HEK293T (cell line): Measurements from ENCODE around the gene EIF3L.

Experiments
- BHLHE40 ChIP-seq: fragments of 450-650 bp; IDR thresholded peaks from 2 replicates; pipeline ENCODE4 v1.6.1; 2016; ENCODE audit warnings: mild to moderate bottlenecking, moderate library complexity, borderline replicate concordance
- ELF4 ChIP-seq: fragments of 450-650 bp; IDR thresholded peaks from 2 replicates; pipeline ENCODE4 v1.6.1; 2017; ENCODE audit warnings: antibody characterized with exemption
- FOXA1 ChIP-seq: fragments of 450-650 bp; IDR thresholded peaks from 2 replicates; pipeline ENCODE4 v1.6.1; 2016; ENCODE audit warnings: mild to moderate bottlenecking
- FOXK2 ChIP-seq: fragments of 450-650 bp; IDR thresholded peaks from 2 replicates; pipeline ENCODE4 v1.6.1; 2016; ENCODE audit warnings: mild to moderate bottlenecking
- FOXM1 ChIP-seq: fragments of 450-650 bp; IDR thresholded peaks from 2 replicates; pipeline ENCODE4 v1.6.1; 2017; ENCODE audit warnings: mild to moderate bottlenecking, borderline replicate concordance
- HDGF ChIP-seq: fragments of 450-650 bp; IDR thresholded peaks from 2 replicates; pipeline ENCODE4 v1.6.1; 2017; ENCODE audit warnings: antibody characterized with exemption, borderline replicate concordance
- LEF1 ChIP-seq: fragments of 450-650 bp; IDR thresholded peaks from 2 replicates; pipeline ENCODE4 v1.6.1; 2017; ENCODE audit warnings: mild to moderate bottlenecking, borderline replicate concordance
- SP1 ChIP-seq: fragments of 450-650 bp; IDR thresholded peaks from 2 replicates; pipeline ENCODE4 v1.6.1; 2017
- SUZ12 ChIP-seq: fragments of 450-650 bp; IDR thresholded peaks from 2 replicates; pipeline ENCODE4 v1.6.1; 2016; ENCODE audit warnings: mild to moderate bottlenecking
- ZNF384 ChIP-seq: fragments of 450-650 bp; IDR thresholded peaks from 2 replicates; pipeline ENCODE4 v1.6.1; 2016
- TF ChIP-seq, protein P1 (sequence below): fragments of 450-650 bp; IDR thresholded peaks from 2 replicates; pipeline ENCODE4 v1.6.1; 2016

DNA sequence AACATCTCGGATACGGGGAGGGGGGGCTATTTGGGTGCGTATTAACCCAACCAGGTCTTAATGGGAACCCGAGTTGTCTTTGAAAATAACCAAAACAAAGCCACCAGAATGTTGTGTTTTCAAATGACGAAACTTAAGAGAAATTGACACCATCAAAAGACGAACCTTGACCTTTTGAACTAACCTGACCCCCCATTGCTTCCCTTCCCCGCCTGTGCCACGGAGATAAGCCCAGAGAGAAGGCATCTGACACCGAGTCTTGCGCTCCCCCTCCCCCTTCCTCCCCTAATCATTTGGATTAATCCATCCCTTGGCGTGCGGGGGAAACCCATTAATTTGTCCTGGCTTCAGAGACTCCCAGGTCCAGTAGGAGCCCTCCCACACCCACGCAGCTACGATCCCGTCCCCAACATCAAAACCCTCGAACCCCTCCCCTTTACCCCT lies 46.0 kb upstream of the EIF3L start:
- TF ChIP-seq FOXK2 (no peak), SP1 (no peak), FOXA1 (no peak), ELF4 (no peak), SUZ12 (no peak), FOXM1 (no peak), HDGF (no peak), BHLHE40 (no peak), LEF1 (no peak), ZNF384 (no peak)
- TF ChIP-seq, protein P1, sequence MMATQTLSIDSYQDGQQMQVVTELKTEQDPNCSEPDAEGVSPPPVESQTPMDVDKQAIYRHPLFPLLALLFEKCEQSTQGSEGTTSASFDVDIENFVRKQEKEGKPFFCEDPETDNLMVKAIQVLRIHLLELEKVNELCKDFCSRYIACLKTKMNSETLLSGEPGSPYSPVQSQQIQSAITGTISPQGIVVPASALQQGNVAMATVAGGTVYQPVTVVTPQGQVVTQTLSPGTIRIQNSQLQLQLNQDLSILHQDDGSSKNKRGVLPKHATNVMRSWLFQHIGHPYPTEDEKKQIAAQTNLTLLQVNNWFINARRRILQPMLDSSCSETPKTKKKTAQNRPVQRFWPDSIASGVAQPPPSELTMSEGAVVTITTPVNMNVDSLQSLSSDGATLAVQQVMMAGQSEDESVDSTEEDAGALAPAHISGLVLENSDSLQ = no peak
